GM21576 (cell line): ENCODE results near the gene RAC3.

Source experiments
- ATAC-seq: cut with Tn5 transposase; IDR thresholded peaks from one replicate; pipeline ENCODE4 v1.9.1; 2021; ENCODE audit warnings: mild to moderate bottlenecking, moderate library complexity; ENCODE audit not compliant: unreplicated experiment

The RAC3 gene

GRCh38 chr17:82054351-82055022, 23.0 kb downstream of the RAC3 start:
- ATAC-seq, result no peak

- no peak for ATAC-seq
These were observed 23.8 kb downstream of the RAC3 start for GRCh38 chr17:82055023-82055964.

- no peak for ATAC-seq
These were observed 24.7 kb downstream of the RAC3 start for GRCh38 chr17:82055965-82056728.

GRCh38 chr17:82056729-82057621, 25.5 kb downstream of the RAC3 start:
- ATAC-seq, result no peak

GRCh38 chr17:82058230-82058854, 26.9 kb downstream of the RAC3 start:
- no peak for ATAC-seq

- no peak for ATAC-seq
These were observed 27.4 kb downstream of the RAC3 start for GRCh38 chr17:82058855-82059249.

- ATAC-seq, result no peak
These were observed 28.0 kb downstream of the RAC3 start for GRCh38 chr17:82059272-82060000.

GRCh38 chr17:82060001-82060380, 28.5 kb downstream of the RAC3 start:
- ATAC-seq, result no peak

- ATAC-seq, result no peak
These were observed 29.1 kb downstream of the RAC3 start for GRCh38 chr17:82060614-82061013.

- ATAC-seq, result no peak
These were observed 29.8 kb downstream of the RAC3 start for GRCh38 chr17:82061047-82061925.

- ATAC-seq, result no peak
These were observed 30.9 kb downstream of the RAC3 start for GRCh38 chr17:82062076-82062983.

GRCh38 chr17:82062984-82063368, 31.5 kb downstream of the RAC3 start:
- ATAC-seq, result no peak

GRCh38 chr17:82063424-82064415, 32.2 kb downstream of the RAC3 start:
- ATAC-seq, result no peak

- no peak for ATAC-seq
These were observed 33.1 kb downstream of the RAC3 start for GRCh38 chr17:82064433-82065192.

GRCh38 chr17:82065193-82065637, 33.7 kb downstream of the RAC3 start:
- ATAC-seq, result no peak
